DOHH2 (cell line): ENCODE measurements around the gene PAPPA.

Source experiments
- H3F3A ChIP-seq: fragments of 200-600 bp; sonication (generic), shearing (Covaris generic); 2 replicates; pipeline ENCODE4 v1.6.0; 2016; ENCODE audit warnings: antibody characterized with exemption, mild to moderate bottlenecking; ENCODE audit not compliant: control insufficient read depth, insufficient read depth
- H3K27ac ChIP-seq: fragments of 200-600 bp; sonication (generic); 2 replicates; pipeline ENCODE4 v1.5.1; 2014; ENCODE audit warnings: low read depth, mild to moderate bottlenecking, low read length, moderate library complexity
- H3K27me3 ChIP-seq: fragments of 200-600 bp; sonication (generic); 2 replicates; pipeline ENCODE4 v1.6.1; 2014; ENCODE audit warnings: mild to moderate bottlenecking, low read length, mixed read lengths; ENCODE audit not compliant: control insufficient read depth
- H3K36me3 ChIP-seq: fragments of 200-600 bp; sonication (generic); 2 replicates; pipeline ENCODE4 v1.6.1; 2014; ENCODE audit warnings: mild to moderate bottlenecking, low read length, moderate library complexity, mixed read lengths; ENCODE audit not compliant: control insufficient read depth
- H3K4me1 ChIP-seq: fragments of 200-600 bp; sonication (generic); 2 replicates; pipeline ENCODE4 v1.6.1; 2014; ENCODE audit warnings: mild to moderate bottlenecking, low read length, mixed read lengths; ENCODE audit not compliant: control insufficient read depth
- H3K4me2 ChIP-seq: fragments of 200-600 bp; sonication (generic); 2 replicates; pipeline ENCODE4 v1.6.0; 2014; ENCODE audit warnings: mild to moderate bottlenecking, low read length, moderate library complexity
- H3K4me3 ChIP-seq: fragments of 200-600 bp; sonication (generic); 2 replicates; pipeline ENCODE4 v1.5.1; 2014; ENCODE audit warnings: mild to moderate bottlenecking, low read length, mixed read lengths
- H3K79me2 ChIP-seq: fragments of 200-600 bp; sonication (generic); 2 replicates; pipeline ENCODE4 v1.6.1; 2014; ENCODE audit warnings: mild to moderate bottlenecking, low read length, mixed read lengths; ENCODE audit not compliant: control insufficient read depth
- H3K9me2 ChIP-seq: fragments of 200-600 bp; sonication (generic); replicated peaks from 2 replicates; pipeline ENCODE4 v1.6.1; 2014; ENCODE audit warnings: mild to moderate bottlenecking, low read length, mixed read lengths; ENCODE audit not compliant: control insufficient read depth
- H3K9me3 ChIP-seq: fragments of 200-600 bp; sonication (generic); 2 replicates; pipeline ENCODE4 v1.6.1; 2014; ENCODE audit warnings: antibody characterized with exemption, low read length, mixed read lengths; ENCODE audit not compliant: control insufficient read depth, insufficient read depth
- H4K20me1 ChIP-seq: fragments of 200-600 bp; sonication (generic); 2 replicates; pipeline ENCODE4 v1.6.0; 2014; ENCODE audit warnings: low read depth, mild to moderate bottlenecking, antibody characterized with exemption, low read length, moderate library complexity; ENCODE audit not compliant: control insufficient read depth, insufficient read depth
- CTCF ChIP-seq: fragments of 200-600 bp; sonication (generic); IDR thresholded peaks from one replicate; pipeline ENCODE4 v1.5.1; 2014; ENCODE audit warnings: antibody characterized with exemption, mild to moderate bottlenecking, low read depth, low read length; ENCODE audit not compliant: poor library complexity, severe bottlenecking
- EZH2phosphoT487 ChIP-seq: fragments of 200-600 bp; sonication (generic); IDR thresholded peaks from 2 replicates; pipeline ENCODE4 v1.6.1; 2017; ENCODE audit warnings: borderline replicate concordance, mild to moderate bottlenecking, antibody characterized with exemption, low read length, moderate library complexity, mixed read lengths

PAPPA gene

DNA sequence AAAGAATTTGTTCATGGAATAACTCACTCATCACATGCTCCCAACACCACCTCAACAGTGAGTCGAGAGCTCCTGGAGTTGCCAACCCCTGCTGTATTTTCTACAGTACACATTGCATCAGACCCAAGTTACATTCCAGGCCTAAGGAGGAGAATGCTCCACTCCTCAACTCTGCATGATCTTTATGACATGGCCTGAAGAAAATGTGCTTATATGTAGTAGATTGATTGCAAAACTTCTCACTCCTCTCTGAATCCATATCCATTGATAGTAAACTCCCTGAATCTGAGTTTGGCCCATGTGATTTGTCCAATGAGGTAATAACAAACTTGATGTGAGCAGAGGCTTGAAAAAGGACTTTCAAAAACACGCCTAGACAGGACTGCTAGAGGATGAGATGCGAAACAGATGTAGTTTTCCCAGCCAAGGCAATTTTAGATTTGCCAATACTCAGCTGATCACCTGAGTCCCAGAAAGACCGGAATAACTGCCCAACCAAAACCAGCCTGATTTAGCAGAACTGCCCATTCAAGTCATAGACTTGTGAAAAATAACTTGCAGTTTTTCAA, 29.0 kb upstream of the PAPPA start:
- H3F3A ChIP-seq: no peaks in the 10 kb centered on the region
- no peak overlapping the region for H3K27ac ChIP-seq
- TF ChIP-seq EZH2phosphoT487: no peak
- no peak for TF ChIP-seq CTCF

GRCh38 chr9:116133163-116133562, 20.4 kb upstream of the PAPPA start:
- H3K4me2 ChIP-seq: no peak overlapping the region
- H3K36me3 ChIP-seq: no peaks in the 10 kb centered on the region
- H3F3A ChIP-seq: no peaks in the 10 kb centered on the region
- TF ChIP-seq CTCF (no peak), EZH2phosphoT487 (no peak)
- no peak overlapping the region for H3K4me3 ChIP-seq
- no peak overlapping the region for H3K27ac ChIP-seq
- no peaks in the 10 kb centered on the region for H3K4me1 ChIP-seq
- no peaks in the 10 kb centered on the region for H3K79me2 ChIP-seq
- peaks cover 3% of the 10 kb centered on the region; the same call in 1 of the 2 replicates for H3K27me3 ChIP-seq
- 0 out of 2 replicates have a peak, but pooled peaks cover 4% of the 10 kb centered on the region for H3K9me3 ChIP-seq
- no peaks in the 10 kb centered on the region for H3K9me2 ChIP-seq
- no peaks in the 10 kb centered on the region for H4K20me1 ChIP-seq

More for the DNA sequence above, 29.0 kb upstream of the PAPPA start:
- no peaks in the 10 kb centered on the region for H3K36me3 ChIP-seq
- no peaks in the 10 kb centered on the region for H3K79me2 ChIP-seq
- H3K9me3 ChIP-seq: no peaks in the 10 kb centered on the region
- H4K20me1 ChIP-seq: no peaks in the 10 kb centered on the region
- H3K4me2 ChIP-seq: no peak overlapping the region
- H3K4me1 ChIP-seq: no peaks in the 10 kb centered on the region
- no peaks in the 10 kb centered on the region for H3K27me3 ChIP-seq
- no peak overlapping the region for H3K4me3 ChIP-seq
- no peaks in the 10 kb centered on the region for H3K9me2 ChIP-seq

- Histone ChIP-seq H3K4me2 (no peak overlapping the region), H3K4me1 (no peaks in the 10 kb centered on the region), H4K20me1 (no peaks in the 10 kb centered on the region), H3K36me3 (no peaks in the 10 kb centered on the region), H3K4me3 (no peak overlapping the region), H3K79me2 (no peaks in the 10 kb centered on the region), H3F3A (no peaks in the 10 kb centered on the region), H3K27me3 (peaks cover 3% of the 10 kb centered on the region; the same call in 1 of the 2 replicates), H3K27ac (no peak overlapping the region), H3K9me2 (no peaks in the 10 kb centered on the region), H3K9me3 (0 out of 2 replicates have a peak, but pooled peaks cover 4% of the 10 kb centered on the region)
- no peak for TF ChIP-seq EZH2phosphoT487
- TF ChIP-seq CTCF: no peak
These were observed 18.6 kb upstream of the PAPPA start for GRCh38 chr9:116134975-116135374.
